Esophagus squamous epithelium (tissue), 5 donors: ENCODE results near the gene HDAC10. TPM values are rescaled to one million over a fixed set of nuclear protein-coding genes. Genes with fewer than 3 reads are reported as not detected.

Experiments
- DNase-seq: peaks from one replicate; lab custom pipeline; 2025; lab: John Stamatoyannopoulos, UW
- H3K27ac ChIP-seq, 4 donors: fragments of 200-600 bp; sonication (generic); one replicate each; pipeline ENCODE4 v1.5.1; 2016 to 2019; ENCODE audit warnings: mild to moderate bottlenecking in 1 of 4
- H3K27me3 ChIP-seq, 4 donors: fragments of 200-600 bp; sonication (generic); 1 replicate in 3 of 4; 2 replicates in 1 of 4; pipeline versions ENCODE4 v1.5.1 to v1.6.0; 2017 to 2021; ENCODE audit warnings: antibody characterized with exemption in 1 of 4
- H3K36me3 ChIP-seq, 3 donors: fragments of 200-600 bp; sonication (generic); one replicate each; pipeline ENCODE4 v1.5.1; 2016 to 2019
- H3K4me1 ChIP-seq, 3 donors: fragments of 200-600 bp; sonication (generic); one replicate each; pipeline ENCODE4 v1.5.1; 2017 to 2019
- H3K4me3 ChIP-seq, 4 donors: fragments of 200-600 bp; sonication (generic); 1 replicate in 3 of 4; 2 replicates in 1 of 4; pipeline ENCODE4 v1.5.1; 2016 to 2019; ENCODE audit warnings: mild to moderate bottlenecking in 2 of 4, moderate library complexity in 1 of 4
- H3K9me3 ChIP-seq, 3 donors: fragments of 200-600 bp; sonication (generic); one replicate each; pipeline ENCODE4 v1.5.1; 2016 to 2019
- POLR2A ChIP-seq, 4 donors: fragments of 450-650 bp; IDR thresholded peaks; one replicate each; pipeline ENCODE4 v1.6.1; 2017; ENCODE audit warnings: antibody characterized with exemption in 4 of 4, mild to moderate bottlenecking in 4 of 4, moderate library complexity in 3 of 4
- WGBS, 2 donors: methylation state at CpG; one replicate each; pipeline ENCODE4 v1.1.5; 2018; 5-methylcytosine and 5-hydroxymethylcytosine counted together
- intact Hi-C: fragments of 100-400 bp; cut with DNase I; formaldehyde crosslinking; loops from one replicate; pipeline ENCODE4 v1.15.0; 2022
- total RNA-seq, 4 donors: library from RNA; depleted of rRNA; stranded (reverse); fragments of >200 nt; gene quantifications; one replicate each; pipeline ENCODE4 v1.1.0, GENCODE V29; 2016
- TF ChIP-seq, protein P1 (sequence below), 6 experiments: fragments of 450-650 bp in 4 of 6; fragments of 200-600 bp in 2 of 6; sonication (generic) in 2 of 6; IDR thresholded peaks; one replicate each; pipeline ENCODE4 v1.5.1; 2016 to 2019; ENCODE audit warnings: antibody characterized with exemption in 6 of 6, mild to moderate bottlenecking in 4 of 6, moderate library complexity in 4 of 6
- donor health status: DM: yes; HTN: yes; CAD: no.

HDAC10 gene
- total RNA-seq, 4 donors from 2014 or later: 18.2 to 46.3 (median 35.6) TPM

DNA sequence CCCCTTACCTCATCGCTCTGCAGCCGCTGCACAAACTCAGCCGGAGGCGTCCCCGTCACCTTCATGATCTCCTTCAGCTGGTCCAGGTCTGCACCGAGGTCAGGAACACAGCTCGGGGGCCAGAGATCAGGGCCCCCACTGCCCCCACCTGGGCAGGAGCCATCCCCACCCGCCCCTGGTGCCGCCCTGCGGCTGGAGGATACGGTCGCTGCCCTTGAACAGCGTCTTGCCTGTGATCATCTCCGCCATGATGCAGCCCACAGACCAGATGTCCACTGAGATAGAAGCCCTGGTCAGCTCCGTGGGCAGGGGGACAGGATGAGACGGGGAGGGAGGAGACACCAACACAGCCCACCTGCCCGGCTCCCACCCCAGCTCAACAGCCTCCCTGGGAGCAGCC is 4.5 kb upstream of the HDAC10 start:
- DNase-seq: no peak
- peaks cover 0 to 41% (median 0%) of the 10 kb centered on the region in 4 donors for H3K27me3 ChIP-seq
- H3K36me3 ChIP-seq: no peaks in the 10 kb centered on the region
- peaks cover 10 to 29% (median 10%) of the 10 kb centered on the region in 3 donors for H3K4me1 ChIP-seq
- WGBS, 2 donors: 73% methylated on average over 3 of the region's 17 CpGs; no CpG with 5 or more reads in 1 of the 2 donors
- H3K9me3 ChIP-seq: no peaks in the 10 kb centered on the region
- TF ChIP-seq POLR2A (IDR thresholded peaks at IDR 0.05): no peak
- TF ChIP-seq, protein P1, sequence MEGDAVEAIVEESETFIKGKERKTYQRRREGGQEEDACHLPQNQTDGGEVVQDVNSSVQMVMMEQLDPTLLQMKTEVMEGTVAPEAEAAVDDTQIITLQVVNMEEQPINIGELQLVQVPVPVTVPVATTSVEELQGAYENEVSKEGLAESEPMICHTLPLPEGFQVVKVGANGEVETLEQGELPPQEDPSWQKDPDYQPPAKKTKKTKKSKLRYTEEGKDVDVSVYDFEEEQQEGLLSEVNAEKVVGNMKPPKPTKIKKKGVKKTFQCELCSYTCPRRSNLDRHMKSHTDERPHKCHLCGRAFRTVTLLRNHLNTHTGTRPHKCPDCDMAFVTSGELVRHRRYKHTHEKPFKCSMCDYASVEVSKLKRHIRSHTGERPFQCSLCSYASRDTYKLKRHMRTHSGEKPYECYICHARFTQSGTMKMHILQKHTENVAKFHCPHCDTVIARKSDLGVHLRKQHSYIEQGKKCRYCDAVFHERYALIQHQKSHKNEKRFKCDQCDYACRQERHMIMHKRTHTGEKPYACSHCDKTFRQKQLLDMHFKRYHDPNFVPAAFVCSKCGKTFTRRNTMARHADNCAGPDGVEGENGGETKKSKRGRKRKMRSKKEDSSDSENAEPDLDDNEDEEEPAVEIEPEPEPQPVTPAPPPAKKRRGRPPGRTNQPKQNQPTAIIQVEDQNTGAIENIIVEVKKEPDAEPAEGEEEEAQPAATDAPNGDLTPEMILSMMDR (IDR thresholded peaks at IDR 0.05): no peak
- H3K27ac ChIP-seq: no peak overlapping the region
- intact Hi-C loops: no loop called here
- no peak overlapping the region for H3K4me3 ChIP-seq

DNA sequence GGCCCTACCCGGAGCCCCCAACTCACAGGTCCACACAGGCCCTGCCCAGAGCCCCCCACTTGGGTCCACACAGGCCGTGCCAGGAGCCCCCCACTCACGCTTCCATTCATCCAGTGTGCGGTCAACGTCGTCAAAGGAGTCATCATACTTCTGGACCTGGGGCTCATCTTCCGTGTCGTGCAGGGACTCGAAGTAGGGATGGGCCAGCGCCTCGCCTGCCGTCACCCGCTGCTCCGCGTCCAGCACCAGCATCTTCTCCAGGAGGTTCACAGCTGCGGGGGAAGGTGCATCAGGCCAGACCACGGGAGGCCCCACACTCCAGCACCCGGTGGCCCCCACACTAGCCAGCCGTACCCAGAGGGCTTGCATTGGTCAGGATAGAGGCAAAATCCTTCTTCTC is 4.0 kb upstream of the HDAC10 start:
- Histone ChIP-seq H3K4me1 (peaks cover 11 to 29% (median 13%) of the 10 kb centered on the region in 3 donors), H3K36me3 (no peaks in the 10 kb centered on the region), H3K27me3 (peaks cover 0 to 36% (median 0%) of the 10 kb centered on the region in 4 donors), H3K4me3 (no peak overlapping the region), H3K27ac (no peak overlapping the region), H3K9me3 (no peaks in the 10 kb centered on the region)
- DNase-seq: no peak
- WGBS, 2 donors: 80 to 100% methylated on average over 4 to 6 of the region's 19 CpGs
- intact Hi-C loops: no loop called here
- no peak for TF ChIP-seq POLR2A (IDR thresholded peaks at IDR 0.05)
- TF ChIP-seq, protein P1 (IDR thresholded peaks at IDR 0.05): no peak

DNA sequence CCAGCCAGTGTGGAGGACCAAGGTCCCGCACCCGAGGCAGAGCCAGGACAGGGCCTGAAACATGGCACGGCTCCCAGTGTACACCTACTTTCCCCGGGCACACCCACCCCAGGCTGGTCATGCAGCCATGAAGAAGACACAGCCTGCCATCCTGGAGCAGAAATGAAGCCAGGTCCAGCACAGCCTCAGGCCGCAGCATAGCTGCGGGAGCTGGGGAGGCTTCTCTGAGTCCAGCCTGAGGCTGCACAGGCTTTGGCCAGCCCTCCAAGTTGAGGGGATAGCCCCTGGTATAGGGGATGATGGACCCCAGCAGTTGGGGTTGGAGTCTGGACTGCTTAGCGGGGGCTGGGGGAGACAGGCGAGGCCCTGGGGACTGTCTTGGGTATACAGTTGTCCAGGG is 2.9 kb upstream of the HDAC10 start:
- intact Hi-C loops: no loop called here
- Histone ChIP-seq H3K36me3 (no peaks in the 10 kb centered on the region), H3K27me3 (peaks cover 0 to 24% (median 0%) of the 10 kb centered on the region in 4 donors), H3K4me3 (no peak overlapping the region), H3K9me3 (no peaks in the 10 kb centered on the region), H3K27ac (no peak overlapping the region), H3K4me1 (peaks cover 19 to 36% (median 22%) of the 10 kb centered on the region in 3 donors)
- WGBS, 2 donors: 76% methylated on average over 3 of the region's 8 CpGs; no CpG with 5 or more reads in 1 of the 2 donors
- DNase-seq: no peak
- no peak for TF ChIP-seq POLR2A (IDR thresholded peaks at IDR 0.05)
- TF ChIP-seq, protein P1 (IDR thresholded peaks at IDR 0.05): no peak

DNA sequence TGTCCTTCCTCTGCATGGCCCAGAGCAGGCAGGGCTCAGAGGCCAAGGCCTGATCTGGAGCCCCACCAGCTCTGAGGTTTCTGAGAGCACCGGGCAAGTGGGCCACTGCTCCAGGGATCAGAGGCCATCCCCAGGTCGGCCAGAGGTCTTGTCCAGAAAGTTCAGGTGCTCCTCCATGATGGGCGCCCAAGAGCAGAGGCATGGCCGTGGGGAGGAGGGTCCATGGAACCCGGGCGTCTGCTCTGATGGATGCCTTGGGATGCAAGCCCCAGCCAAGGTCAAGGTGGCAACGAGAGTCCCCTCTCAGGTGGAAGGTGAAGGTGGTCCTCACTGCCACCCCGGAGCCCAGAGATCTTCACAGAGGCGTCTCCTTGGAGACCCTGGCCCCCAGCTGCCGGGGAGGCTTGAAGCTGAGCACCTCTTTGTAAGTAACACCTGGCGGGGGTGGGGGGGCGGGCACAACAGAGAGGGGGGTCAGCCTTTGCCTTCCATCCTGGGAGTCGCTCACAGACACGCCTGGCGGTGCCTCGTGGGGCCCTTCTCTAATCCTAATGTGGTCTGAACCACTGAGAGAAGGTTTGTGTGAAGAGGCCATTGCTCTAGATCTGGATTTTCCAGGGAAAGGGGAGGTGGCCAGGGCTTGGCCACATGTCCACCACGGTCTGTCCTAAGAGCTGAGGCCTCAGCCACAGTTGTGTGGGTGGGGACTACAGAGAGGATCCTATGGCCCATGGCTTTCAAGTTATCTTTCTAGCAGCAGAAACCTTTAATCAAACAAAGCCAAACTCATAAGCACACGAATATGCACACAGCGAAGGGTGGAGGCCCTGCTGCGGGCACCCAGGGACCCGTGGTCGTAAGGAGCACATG is 2.2 kb upstream of the HDAC10 start:
- no peak overlapping the region for H3K27ac ChIP-seq
- H3K36me3 ChIP-seq: peaks cover 0 to 4% (median 0%) of the 10 kb centered on the region in 3 donors
- peaks cover 0 to 18% (median 0%) of the 10 kb centered on the region in 4 donors for H3K27me3 ChIP-seq
- intact Hi-C loops: no loop called here
- no peaks in the 10 kb centered on the region for H3K9me3 ChIP-seq
- WGBS, 2 donors: 52 to 76% methylated on average over 5 of the region's 22 CpGs
- no peak overlapping the region for H3K4me3 ChIP-seq
- peaks cover 19 to 43% (median 22%) of the 10 kb centered on the region in 3 donors for H3K4me1 ChIP-seq
- DNase-seq: no peak
- TF ChIP-seq POLR2A (IDR thresholded peaks at IDR 0.05): no peak
- TF ChIP-seq, protein P1 (IDR thresholded peaks at IDR 0.05): no peak
